ENCODE results near the gene PTPRD. TPM values are rescaled to one million over a fixed set of nuclear protein-coding genes. Genes with fewer than 3 reads are reported as not detected.

The PTPRD gene
- total and polyA plus RNA-seq, 5 donors from 2014 or later = 0.47 TPM; not detected in 4

GRCh38 chr9:8799615-8800014 is 1813.2 kb downstream of the PTPRD start:
- Mint-ChIP-seq H3K4me3 (no peak overlapping the region), H3K4me1 (no peaks in the 10 kb centered on the region), H3K27ac (no peak overlapping the region), H3K36me3 (no peaks in the 10 kb centered on the region), H3K9me3 (peaks cover 0 to 2% (median 0%) of the 10 kb centered on the region in 7 donors), H3K27me3 (no peaks in the 10 kb centered on the region)
- H3K4me1 ChIP-seq (ENCODE audit: control insufficient read depth, insufficient read depth, low read length, poor library complexity, severe bottlenecking) = no peaks in the 10 kb centered on the region
- H3K36me3 ChIP-seq (ENCODE audit: control insufficient read depth, insufficient read depth, low read length) = no peaks in the 10 kb centered on the region
- H3K4me3 ChIP-seq (ENCODE audit: low read depth, low read length) = no peak overlapping the region
- ATAC-seq (ENCODE audit: low read depth in 2 of 2) (no peak), DNase-seq (no peak)
- H3K27ac ChIP-seq (ENCODE audit: insufficient read depth, low read length, poor library complexity, severe bottlenecking) = no peak overlapping the region
- no peaks in the 10 kb centered on the region for H3K9me3 ChIP-seq (ENCODE audit: control insufficient read depth in 2 of 2, low read length in 2 of 2)
- H3K27me3 ChIP-seq (ENCODE audit: control insufficient read depth, insufficient read depth, low read length) = no peaks in the 10 kb centered on the region

DNA sequence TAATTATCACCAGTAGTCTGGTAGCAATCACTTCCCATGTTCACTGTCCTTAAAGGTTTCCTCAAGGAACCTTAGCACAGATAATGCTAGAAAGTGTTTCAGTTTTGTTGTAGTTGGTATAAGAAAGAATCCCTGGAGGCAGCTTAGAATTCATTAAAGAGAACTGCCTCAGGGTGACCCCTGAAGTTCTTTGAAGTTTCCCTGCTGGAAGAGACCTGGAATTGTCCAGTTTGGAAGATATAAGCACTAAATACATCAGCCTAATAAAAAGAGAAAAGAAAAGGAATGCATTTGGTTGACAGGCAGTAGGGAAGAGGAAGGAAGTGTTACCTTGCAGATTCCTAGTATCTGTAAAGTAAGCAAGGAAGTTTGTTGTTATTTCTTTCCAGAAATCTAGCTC is 1813.6 kb downstream of the PTPRD start:
- Histone ChIP-seq H3K4me3 (ENCODE audit: low read depth, low read length) (no peak overlapping the region), H3K36me3 (ENCODE audit: control insufficient read depth, insufficient read depth, low read length) (no peaks in the 10 kb centered on the region), H3K27ac (ENCODE audit: insufficient read depth, low read length, poor library complexity, severe bottlenecking) (no peak overlapping the region), H3K9me3 (ENCODE audit: control insufficient read depth in 2 of 2, low read length in 2 of 2) (no peaks in the 10 kb centered on the region), H3K27me3 (ENCODE audit: control insufficient read depth, insufficient read depth, low read length) (no peaks in the 10 kb centered on the region), H3K4me1 (ENCODE audit: control insufficient read depth, insufficient read depth, low read length, poor library complexity, severe bottlenecking) (no peaks in the 10 kb centered on the region)
- Mint-ChIP-seq H3K27ac (no peak overlapping the region), H3K36me3 (no peaks in the 10 kb centered on the region), H3K4me3 (no peak overlapping the region), H3K27me3 (no peaks in the 10 kb centered on the region), H3K4me1 (no peaks in the 10 kb centered on the region), H3K9me3 (peaks cover 0 to 2% (median 0%) of the 10 kb centered on the region in 7 donors)
- ATAC-seq (ENCODE audit: low read depth in 2 of 2) (no peak), DNase-seq (no peak)

DNA sequence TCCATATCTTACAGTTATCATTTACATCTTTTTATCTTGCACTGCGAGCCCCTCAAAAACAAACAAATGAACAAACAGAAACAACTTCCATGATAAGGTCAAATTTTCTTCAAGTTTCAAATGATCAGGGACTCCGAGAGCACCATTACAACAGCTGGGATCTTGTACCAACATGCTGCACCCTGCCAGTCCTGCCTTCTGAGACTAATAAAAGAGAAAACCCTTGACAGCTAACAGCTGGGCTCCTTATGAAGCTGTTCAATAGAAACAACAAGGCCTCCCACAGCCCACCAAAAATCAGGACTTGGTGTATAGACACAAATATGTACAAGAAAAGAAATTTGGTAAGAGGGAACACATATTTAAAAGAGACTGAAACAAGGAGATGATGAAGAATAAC is 1828.0 kb downstream of the PTPRD start:
- no peak overlapping the region for H3K27ac ChIP-seq (ENCODE audit: insufficient read depth, low read length, poor library complexity, severe bottlenecking)
- Mint-ChIP-seq H3K4me3 (no peak overlapping the region), H3K27me3 (no peaks in the 10 kb centered on the region), H3K27ac (no peak overlapping the region), H3K36me3 (no peaks in the 10 kb centered on the region), H3K4me1 (no peaks in the 10 kb centered on the region), H3K9me3 (no peaks in the 10 kb centered on the region)
- H3K4me3 ChIP-seq (ENCODE audit: low read depth, low read length) = no peak overlapping the region
- H3K36me3 ChIP-seq (ENCODE audit: control insufficient read depth, insufficient read depth, low read length) = no peaks in the 10 kb centered on the region
- no peaks in the 10 kb centered on the region for H3K4me1 ChIP-seq (ENCODE audit: control insufficient read depth, insufficient read depth, low read length, poor library complexity, severe bottlenecking)
- DNase-seq (no peak), ATAC-seq (ENCODE audit: low read depth in 2 of 2) (no peak)
- H3K9me3 ChIP-seq (ENCODE audit: control insufficient read depth in 2 of 2, low read length in 2 of 2) = no peaks in the 10 kb centered on the region
- H3K27me3 ChIP-seq (ENCODE audit: control insufficient read depth, insufficient read depth, low read length) = no peaks in the 10 kb centered on the region

DNA sequence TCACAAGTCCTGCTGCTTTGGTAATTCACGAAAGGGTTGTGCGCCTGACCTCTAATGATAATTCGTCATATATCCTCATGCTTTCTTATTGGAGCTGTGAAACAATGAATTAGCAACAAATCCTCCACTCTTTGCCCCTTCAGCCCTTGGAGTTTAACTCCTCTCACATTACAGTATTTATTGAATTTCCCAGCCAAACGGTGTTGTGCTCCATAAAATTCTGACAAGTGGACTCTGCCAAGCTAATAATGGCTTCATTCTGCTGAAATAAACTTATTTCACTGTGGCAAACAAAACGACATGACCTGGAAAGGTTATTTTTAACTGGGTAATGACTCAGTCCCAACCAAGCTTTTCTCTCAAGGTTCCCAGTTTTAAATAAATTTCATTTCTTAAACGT is 1828.9 kb downstream of the PTPRD start:
- Histone ChIP-seq H3K4me1 (ENCODE audit: control insufficient read depth, insufficient read depth, low read length, poor library complexity, severe bottlenecking) (no peaks in the 10 kb centered on the region), H3K27me3 (ENCODE audit: control insufficient read depth, insufficient read depth, low read length) (no peaks in the 10 kb centered on the region), H3K36me3 (ENCODE audit: control insufficient read depth, insufficient read depth, low read length) (no peaks in the 10 kb centered on the region), H3K9me3 (ENCODE audit: control insufficient read depth in 2 of 2, low read length in 2 of 2) (no peaks in the 10 kb centered on the region), H3K4me3 (ENCODE audit: low read depth, low read length) (no peak overlapping the region), H3K27ac (ENCODE audit: insufficient read depth, low read length, poor library complexity, severe bottlenecking) (no peak overlapping the region)
- Mint-ChIP-seq H3K4me1 (no peaks in the 10 kb centered on the region), H3K9me3 (no peaks in the 10 kb centered on the region), H3K27ac (no peak overlapping the region), H3K27me3 (no peaks in the 10 kb centered on the region), H3K4me3 (no peak overlapping the region), H3K36me3 (no peaks in the 10 kb centered on the region)
- ATAC-seq (ENCODE audit: low read depth in 2 of 2) (no peak), DNase-seq (no peak)

- no peak overlapping the region for H3K4me3 Mint-ChIP-seq
- H3K4me1 Mint-ChIP-seq = no peaks in the 10 kb centered on the region
- no peaks in the 10 kb centered on the region for H3K4me1 ChIP-seq (ENCODE audit: control insufficient read depth, insufficient read depth, low read length, poor library complexity, severe bottlenecking)
- H3K9me3 ChIP-seq (ENCODE audit: control insufficient read depth in 2 of 2, low read length in 2 of 2) = no peaks in the 10 kb centered on the region
- DNase-seq (no peak), ATAC-seq (ENCODE audit: low read depth in 2 of 2) (no peak)
- no peaks in the 10 kb centered on the region for H3K27me3 ChIP-seq (ENCODE audit: control insufficient read depth, insufficient read depth, low read length)
- H3K27ac ChIP-seq (ENCODE audit: insufficient read depth, low read length, poor library complexity, severe bottlenecking) = no peak overlapping the region
- no peaks in the 10 kb centered on the region for H3K36me3 ChIP-seq (ENCODE audit: control insufficient read depth, insufficient read depth, low read length)
- no peak overlapping the region for H3K27ac Mint-ChIP-seq
- no peak overlapping the region for H3K4me3 ChIP-seq (ENCODE audit: low read depth, low read length)
- no peaks in the 10 kb centered on the region for H3K36me3 Mint-ChIP-seq
- no peaks in the 10 kb centered on the region for H3K27me3 Mint-ChIP-seq
- H3K9me3 Mint-ChIP-seq = no peaks in the 10 kb centered on the region
Measured at GRCh38 chr9:8782237-8782636, 1830.6 kb downstream of the PTPRD start.

DNA sequence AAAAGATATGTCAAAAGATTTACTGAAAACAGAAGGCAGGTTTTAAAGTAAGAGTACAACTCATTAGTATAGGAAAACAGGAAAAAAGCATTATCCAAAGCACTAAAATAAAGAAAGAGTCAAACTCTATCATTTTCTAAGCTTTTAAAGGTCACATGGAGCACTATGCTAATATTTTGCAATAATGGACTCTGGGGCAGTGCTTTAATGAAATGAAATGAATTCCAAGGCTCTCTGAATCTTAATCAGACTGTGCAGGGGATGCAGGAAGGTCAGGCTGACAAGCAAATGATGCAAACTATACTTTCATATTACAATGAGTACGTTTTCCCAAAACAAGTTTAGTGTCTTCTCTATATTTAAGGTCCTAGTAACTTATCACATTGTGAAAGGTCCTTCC is 1831.3 kb downstream of the PTPRD start:
- ATAC-seq (ENCODE audit: low read depth in 2 of 2) (no peak), DNase-seq (no peak)
- Histone ChIP-seq H3K4me1 (ENCODE audit: control insufficient read depth, insufficient read depth, low read length, poor library complexity, severe bottlenecking) (no peaks in the 10 kb centered on the region), H3K27me3 (ENCODE audit: control insufficient read depth, insufficient read depth, low read length) (no peaks in the 10 kb centered on the region), H3K4me3 (ENCODE audit: low read depth, low read length) (no peak overlapping the region), H3K9me3 (ENCODE audit: control insufficient read depth in 2 of 2, low read length in 2 of 2) (no peaks in the 10 kb centered on the region), H3K27ac (ENCODE audit: insufficient read depth, low read length, poor library complexity, severe bottlenecking) (no peak overlapping the region), H3K36me3 (ENCODE audit: control insufficient read depth, insufficient read depth, low read length) (no peaks in the 10 kb centered on the region)
- Mint-ChIP-seq H3K36me3 (no peaks in the 10 kb centered on the region), H3K4me1 (no peaks in the 10 kb centered on the region), H3K9me3 (no peaks in the 10 kb centered on the region), H3K27me3 (no peaks in the 10 kb centered on the region), H3K27ac (no peak overlapping the region), H3K4me3 (no peak overlapping the region)

DNA sequence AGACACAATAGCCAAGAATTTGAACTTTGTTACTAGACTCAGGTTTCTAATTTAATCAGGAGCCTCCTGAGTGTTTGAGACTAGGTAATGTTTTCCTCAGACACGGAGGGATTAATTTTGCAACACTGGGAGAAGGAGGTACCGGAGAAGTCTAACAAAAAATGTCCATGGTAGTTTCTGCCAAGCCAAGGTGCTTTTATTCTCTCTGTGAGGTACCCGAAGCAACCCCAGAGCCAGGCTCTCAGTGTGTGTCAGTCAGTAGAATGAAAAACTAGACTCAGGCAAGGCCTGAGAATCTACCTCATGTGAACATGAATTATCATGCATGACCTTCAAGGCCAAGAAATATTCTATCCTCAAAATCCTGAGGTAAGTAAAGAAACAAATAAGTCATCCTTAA is 1832.4 kb downstream of the PTPRD start:
- no peaks in the 10 kb centered on the region for H3K36me3 ChIP-seq (ENCODE audit: control insufficient read depth, insufficient read depth, low read length)
- no peak overlapping the region for H3K27ac ChIP-seq (ENCODE audit: insufficient read depth, low read length, poor library complexity, severe bottlenecking)
- no peaks in the 10 kb centered on the region for H3K27me3 ChIP-seq (ENCODE audit: control insufficient read depth, insufficient read depth, low read length)
- Mint-ChIP-seq H3K27me3 (no peaks in the 10 kb centered on the region), H3K9me3 (no peaks in the 10 kb centered on the region), H3K4me1 (no peaks in the 10 kb centered on the region), H3K4me3 (no peak overlapping the region), H3K27ac (no peak overlapping the region), H3K36me3 (no peaks in the 10 kb centered on the region)
- no peak for DNase-seq
- ATAC-seq (ENCODE audit: low read depth in 2 of 2) = no peak
- no peaks in the 10 kb centered on the region for H3K4me1 ChIP-seq (ENCODE audit: control insufficient read depth, insufficient read depth, low read length, poor library complexity, severe bottlenecking)
- H3K4me3 ChIP-seq (ENCODE audit: low read depth, low read length) = no peak overlapping the region
- H3K9me3 ChIP-seq (ENCODE audit: control insufficient read depth in 2 of 2, low read length in 2 of 2) = no peaks in the 10 kb centered on the region

DNA sequence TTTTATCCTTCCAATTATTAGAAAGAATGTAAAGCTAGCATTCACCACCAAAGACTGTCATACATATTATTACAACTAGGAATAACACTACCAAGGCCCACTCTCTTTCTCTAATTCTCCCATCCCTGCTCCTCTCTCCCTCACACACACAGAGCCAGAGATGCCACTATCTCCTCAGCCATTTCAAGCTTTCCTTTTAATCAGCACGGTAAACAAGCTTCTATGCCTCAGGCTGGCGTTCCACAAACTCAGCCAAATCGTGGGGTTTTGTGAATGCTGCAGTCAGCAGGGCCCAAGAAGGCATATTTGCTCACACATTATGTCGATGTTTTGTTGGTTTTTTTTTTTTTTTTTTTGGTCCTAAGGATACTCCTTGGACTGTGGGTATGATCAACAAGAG is 1833.3 kb downstream of the PTPRD start:
- no peak for ATAC-seq (ENCODE audit: low read depth in 2 of 2)
- Mint-ChIP-seq H3K36me3 (no peaks in the 10 kb centered on the region), H3K27ac (no peak overlapping the region), H3K27me3 (no peaks in the 10 kb centered on the region), H3K4me3 (no peak overlapping the region), H3K4me1 (no peaks in the 10 kb centered on the region), H3K9me3 (no peaks in the 10 kb centered on the region)
- H3K27ac ChIP-seq (ENCODE audit: insufficient read depth, low read length, poor library complexity, severe bottlenecking) = no peak overlapping the region
- no peaks in the 10 kb centered on the region for H3K9me3 ChIP-seq (ENCODE audit: control insufficient read depth in 2 of 2, low read length in 2 of 2)
- no peaks in the 10 kb centered on the region for H3K27me3 ChIP-seq (ENCODE audit: control insufficient read depth, insufficient read depth, low read length)
- no peaks in the 10 kb centered on the region for H3K4me1 ChIP-seq (ENCODE audit: control insufficient read depth, insufficient read depth, low read length, poor library complexity, severe bottlenecking)
- no peaks in the 10 kb centered on the region for H3K36me3 ChIP-seq (ENCODE audit: control insufficient read depth, insufficient read depth, low read length)
- DNase-seq = no peak
- H3K4me3 ChIP-seq (ENCODE audit: low read depth, low read length) = no peak overlapping the region
